HG02970 (cell line): ENCODE data around the gene TRIM46.

Source experiments
- ATAC-seq: cut with Tn5 transposase; IDR thresholded peaks from one replicate; pipeline ENCODE4 v1.9.1; 2021; ENCODE audit warnings: mild to moderate bottlenecking, moderate library complexity, moderate number of reproducible peaks; ENCODE audit not compliant: unreplicated experiment, low FRiP score

TRIM46 gene, protein sequence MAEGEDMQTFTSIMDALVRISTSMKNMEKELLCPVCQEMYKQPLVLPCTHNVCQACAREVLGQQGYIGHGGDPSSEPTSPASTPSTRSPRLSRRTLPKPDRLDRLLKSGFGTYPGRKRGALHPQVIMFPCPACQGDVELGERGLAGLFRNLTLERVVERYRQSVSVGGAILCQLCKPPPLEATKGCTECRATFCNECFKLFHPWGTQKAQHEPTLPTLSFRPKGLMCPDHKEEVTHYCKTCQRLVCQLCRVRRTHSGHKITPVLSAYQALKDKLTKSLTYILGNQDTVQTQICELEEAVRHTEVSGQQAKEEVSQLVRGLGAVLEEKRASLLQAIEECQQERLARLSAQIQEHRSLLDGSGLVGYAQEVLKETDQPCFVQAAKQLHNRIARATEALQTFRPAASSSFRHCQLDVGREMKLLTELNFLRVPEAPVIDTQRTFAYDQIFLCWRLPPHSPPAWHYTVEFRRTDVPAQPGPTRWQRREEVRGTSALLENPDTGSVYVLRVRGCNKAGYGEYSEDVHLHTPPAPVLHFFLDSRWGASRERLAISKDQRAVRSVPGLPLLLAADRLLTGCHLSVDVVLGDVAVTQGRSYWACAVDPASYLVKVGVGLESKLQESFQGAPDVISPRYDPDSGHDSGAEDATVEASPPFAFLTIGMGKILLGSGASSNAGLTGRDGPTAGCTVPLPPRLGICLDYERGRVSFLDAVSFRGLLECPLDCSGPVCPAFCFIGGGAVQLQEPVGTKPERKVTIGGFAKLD

DNA sequence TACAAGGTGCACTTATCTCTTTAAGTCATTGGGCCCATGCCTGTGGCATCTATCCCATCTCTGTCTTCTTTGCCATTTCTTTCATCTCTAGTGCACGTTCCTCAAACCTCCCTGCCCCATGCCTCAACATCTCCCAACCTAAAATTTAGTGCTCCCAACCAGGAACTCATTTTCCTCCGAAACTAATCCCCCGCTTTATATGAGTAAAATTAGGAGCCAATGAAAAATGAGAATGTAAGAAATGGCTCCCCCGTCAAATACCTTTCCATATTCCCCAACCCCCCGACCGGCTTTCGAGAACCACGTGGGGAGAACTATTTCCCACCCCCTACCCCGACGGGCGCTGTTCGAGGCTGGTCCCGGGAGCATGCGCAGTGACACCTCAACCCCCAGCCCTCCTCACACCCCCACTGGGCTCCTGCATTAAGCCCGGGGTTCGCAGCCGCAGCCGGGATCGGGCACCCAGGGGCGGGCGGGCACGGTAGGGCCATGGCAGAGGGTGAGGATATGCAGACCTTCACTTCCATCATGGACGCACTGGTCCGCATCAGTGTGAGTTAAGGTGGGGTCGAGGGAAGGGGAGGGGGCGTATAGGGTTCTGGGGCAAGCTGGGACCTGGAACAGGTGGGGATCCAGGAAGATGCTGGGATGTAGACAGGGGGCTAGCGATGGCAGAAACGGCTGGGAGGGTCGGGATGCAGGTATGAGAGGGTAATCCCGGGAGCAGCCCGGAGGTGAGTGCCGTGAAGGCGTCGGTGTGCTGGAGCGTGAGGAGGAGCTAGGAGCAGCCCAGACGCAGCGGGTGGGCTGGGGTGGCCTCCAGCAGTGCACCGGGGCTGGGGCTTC lies at the start of gene TRIM46:
TSS of gene TRIM46 (plus strand) at position 372 of the 846 bp plus-strand sequence. CDS start at position 490, 118 bp downstream.
- ATAC-seq = no peak

DNA sequence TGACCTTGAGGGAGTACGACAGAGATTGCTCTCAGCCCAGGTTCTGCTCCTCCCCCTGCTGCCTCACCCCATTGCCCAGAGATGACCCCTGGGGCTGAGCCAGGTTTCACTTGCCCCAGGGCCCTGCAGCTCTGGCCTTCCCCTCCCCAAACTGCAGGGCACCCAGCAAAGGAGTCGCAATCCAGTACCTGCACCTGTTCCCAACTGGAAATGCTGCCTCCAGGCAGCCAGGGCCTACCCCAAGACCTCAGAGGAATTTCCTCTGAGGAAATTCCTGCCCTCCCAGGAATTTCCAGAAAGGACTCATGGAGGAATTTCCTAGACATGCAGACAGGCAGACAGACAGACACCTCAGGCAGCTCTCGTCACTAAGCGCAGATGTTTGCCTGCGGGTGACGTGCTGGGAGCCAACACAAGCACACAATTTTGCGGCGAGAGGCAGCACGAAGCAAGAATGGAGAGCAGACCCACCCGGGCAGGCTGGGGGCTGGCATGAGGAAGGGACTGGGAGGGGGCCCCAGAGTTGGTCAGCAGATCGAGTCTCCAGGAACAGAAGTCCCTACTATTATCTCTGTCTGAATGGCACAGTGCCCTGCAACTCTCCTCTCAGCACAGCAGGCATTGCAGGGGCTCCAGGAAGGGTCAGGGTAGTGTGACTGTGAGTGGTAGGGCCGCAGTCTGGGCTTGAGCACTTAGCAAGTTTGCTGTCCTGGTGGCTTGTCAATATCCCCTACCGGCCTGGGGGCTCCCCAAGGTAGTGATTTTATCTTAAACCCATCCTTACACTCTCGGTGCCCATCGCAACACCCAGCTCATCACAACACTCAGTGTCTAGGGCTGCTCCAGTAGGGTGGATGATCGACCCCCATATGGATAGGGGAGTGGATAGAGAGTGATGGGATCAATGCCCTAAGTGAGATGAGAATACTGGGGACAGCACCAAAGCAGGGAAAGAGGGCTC lies 48.9 kb upstream of the TRIM46 start:
- ATAC-seq = no peak

DNA sequence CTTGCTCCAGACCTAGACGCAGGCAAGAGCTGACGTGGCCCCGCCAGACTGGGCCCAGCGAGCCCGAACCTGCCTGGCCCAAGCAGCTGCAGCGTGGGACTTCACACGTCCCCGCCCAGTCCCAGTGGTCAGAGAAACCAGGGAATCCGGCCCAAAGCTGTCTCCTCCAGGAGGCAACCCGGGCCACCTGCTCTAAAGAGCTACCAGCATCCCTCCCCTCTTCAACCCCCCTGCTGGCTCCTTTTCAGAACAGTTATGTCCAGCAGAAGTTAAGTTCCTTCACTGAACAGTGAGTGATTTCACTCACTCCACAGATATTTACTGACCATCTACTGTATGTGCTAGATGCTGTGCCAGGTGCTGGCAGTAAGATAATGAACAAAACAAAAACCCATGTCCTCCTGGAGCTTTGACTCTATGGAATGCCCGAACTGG lies 48.1 kb upstream of the TRIM46 start:
- ATAC-seq = no peak

DNA sequence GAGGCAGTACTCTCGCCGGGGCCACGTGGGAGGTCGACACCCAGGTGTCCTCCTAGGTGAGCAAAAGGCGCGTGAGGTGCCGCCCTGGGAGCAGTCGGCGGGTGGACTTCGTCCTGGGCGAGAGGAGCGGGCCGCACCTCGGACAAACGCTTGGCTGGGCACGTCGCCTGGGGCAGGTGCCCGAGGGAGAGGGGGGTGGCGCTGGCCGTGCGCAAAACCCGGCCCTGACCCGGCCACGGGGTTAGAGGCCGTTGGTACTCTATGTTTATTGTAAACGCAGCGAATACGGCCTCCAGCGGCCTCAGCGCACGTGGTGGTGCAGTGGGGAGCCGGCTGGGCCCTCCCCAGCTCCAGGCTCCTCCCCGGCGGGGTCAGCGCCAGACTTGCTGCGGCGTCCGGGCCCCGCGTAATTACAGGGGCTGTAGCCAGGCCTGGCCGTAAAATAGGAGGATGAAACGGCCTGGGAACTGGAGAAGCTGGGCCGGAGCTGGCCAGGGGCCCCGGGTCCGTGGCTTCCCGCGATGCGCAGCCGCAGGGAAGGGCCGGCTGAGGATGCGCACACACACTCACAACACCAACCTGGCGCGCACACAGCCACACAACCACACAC lies 47.6 kb upstream of the TRIM46 start:
- no peak for ATAC-seq

DNA sequence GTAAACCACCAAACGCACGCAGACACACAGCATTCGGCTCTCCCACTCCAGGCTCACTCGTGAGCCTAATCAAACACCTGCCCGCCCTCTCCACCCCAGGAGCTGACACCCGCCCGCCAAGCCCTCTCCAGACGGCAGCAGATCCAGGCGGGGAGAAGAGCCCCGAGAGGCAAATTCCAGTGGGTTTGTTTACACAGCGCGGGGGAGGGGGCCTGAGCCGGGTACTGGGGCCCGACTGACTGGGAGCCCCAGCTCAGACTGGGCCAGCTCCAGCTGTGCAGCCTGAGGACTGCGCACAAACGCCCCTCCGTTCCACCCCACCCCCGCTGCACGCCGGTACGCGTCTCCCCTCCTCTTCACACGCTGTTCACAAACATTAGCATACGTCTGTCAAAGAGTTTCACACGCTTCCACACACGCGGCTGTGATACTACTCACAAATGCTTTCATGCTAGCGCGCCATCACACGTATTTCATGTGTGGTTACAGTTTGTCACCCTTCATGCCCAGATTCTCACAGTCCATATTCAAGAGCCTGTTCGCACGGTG lies 47.0 kb upstream of the TRIM46 start:
- no peak for ATAC-seq

DNA sequence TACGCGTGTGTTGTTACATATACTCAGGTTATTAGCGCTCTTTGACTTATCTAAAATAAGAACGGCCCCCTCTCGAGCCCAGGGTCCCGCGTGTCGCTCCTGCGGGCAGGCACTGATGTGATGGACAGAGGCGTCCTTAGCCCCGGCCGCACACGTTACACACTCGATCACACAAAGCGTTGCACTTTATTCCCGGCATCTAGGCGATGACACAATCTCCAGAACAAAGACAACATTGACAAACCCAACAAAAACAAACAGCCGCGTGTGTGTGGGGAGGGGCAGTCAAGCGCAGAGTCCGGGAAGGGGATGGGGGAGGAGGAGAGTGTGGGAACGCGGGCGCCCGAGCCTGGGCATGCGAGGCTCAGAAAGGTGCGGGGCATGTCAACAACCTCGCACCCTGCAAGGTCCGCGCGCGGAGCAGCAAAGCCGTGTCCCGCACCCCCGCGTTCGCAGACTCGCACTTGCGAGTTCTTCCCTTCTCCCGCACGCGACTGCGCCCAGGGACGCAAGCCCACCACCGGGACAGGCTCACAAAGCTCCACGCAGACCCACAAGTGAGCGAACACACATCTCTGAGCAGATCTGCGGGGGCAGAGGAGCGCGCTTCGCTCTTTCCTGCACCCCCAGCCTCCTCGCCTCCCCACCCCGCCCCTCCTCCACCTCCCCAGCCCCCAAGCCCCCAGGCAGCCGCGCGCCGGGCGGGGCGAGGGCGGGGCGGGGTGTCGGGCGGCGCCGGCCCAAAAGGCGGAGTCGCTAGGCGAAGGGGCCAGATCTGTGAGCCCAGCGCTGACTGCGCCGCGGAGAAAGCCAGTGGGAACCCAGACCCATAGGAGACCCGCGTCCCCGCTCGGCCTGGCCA lies 46.3 kb upstream of the TRIM46 start, which contains the start of gene EFNA1:
TSS of gene EFNA1 (plus strand) at position 772 of the 862 bp plus-strand sequence. CDS start 102 bp downstream, outside the sequence.
- no peak for ATAC-seq

DNA sequence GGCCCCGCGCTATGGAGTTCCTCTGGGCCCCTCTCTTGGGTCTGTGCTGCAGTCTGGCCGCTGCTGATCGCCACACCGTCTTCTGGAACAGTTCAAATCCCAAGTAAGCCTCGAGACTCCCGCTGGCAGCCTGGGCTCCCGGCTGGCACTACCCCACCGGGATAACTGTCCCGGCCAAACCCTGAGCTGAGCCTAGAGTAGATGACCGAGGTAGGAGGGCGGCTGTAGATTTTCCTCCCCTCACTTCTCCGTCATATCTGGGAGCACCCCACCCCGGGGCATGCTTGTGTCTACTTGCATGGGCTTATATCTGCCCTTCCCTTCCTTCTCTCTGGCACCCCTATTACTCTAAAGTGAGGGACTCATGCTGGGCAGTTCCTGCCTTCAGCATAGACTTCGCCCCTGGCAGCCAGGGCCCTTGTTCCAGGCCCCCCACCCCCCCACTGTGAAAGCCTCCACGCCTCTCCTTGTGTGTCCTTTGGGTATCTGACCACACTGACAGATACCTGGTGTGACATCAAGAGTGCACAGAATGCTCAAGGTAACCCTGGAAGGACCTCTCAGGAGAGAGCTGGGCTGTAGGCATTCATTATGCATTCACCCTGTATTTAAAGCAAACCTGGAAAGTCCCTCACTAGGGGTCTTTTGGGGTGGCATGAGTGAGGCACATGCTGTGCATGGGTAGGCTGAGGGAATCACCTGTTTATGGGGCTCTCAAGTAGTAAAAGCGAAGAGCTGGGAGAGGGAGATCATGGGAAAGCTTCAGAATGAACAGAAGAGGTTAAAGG lies 45.5 kb upstream of the TRIM46 start:
- no peak for ATAC-seq

DNA sequence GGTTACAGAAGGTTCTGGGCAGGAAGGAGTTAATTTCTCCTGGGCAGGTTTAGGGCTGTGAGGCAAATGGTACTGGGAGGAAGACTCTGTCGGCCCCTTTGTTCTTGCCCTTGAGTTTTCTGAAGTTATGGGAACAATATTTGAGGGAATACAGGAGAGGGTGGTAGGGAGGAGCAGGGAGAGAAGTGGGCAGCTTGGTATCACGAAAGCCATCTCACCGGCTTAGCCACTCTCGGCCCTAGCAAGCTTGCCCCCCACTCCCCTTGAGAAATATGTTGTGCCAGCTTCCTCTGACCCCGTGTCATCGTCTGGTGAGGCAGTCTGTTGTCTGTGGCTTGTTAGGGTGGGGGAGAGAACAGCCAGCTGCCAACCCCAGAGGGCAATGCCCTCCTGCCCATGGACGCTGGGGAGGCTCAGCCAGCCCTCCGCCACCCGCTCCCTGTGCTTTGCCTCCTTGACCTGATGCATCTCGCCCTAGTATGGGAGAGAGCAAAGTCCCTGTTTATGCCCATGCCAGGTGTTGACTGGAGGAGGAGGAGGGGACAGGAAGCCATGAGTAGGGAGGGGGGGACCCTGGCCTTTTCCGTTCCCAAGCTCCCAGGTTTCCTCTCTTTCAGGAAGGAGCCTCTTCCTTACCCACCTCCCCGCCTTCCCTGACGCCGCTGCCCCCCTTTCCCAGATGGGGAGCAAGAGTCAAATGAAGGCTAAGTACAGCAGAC lies 44.7 kb upstream of the TRIM46 start:
- no peak for ATAC-seq

DNA sequence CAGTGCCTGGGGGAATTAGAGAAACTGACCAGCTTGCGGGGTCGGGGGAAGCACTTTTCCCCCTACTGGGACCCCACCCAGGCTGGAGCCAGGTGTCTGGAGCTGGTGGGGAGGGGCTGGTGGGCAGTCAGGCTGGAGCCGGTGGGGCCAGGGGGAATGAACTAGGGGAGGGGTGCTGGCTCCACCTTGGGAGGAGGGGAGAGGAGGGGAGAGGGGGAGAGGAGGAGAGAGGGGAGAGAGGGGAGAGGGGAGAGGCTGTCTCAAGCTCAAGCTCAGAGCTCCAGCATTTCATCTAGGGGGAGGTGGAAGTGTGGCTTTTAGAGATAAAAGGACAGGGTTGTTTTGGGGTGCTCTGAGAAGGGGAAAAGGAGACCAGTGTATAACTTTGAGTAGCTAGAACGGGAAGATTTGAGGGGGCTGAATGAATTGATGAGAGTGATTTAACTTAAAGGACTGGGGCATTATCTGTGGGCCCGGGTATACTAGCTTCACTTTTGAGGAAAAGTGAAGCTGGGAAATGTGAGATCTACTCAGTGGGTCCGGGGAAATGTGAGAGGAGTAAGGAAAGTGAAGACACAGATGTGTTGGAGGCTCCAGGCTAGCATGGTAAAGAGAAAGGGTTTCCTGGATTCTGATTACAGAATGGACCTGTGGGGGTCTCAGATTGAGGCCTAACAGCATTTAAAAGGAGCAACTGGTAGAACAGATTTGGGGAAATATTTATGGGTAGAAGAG lies 43.2 kb upstream of the TRIM46 start:
- ATAC-seq = no peak

DNA sequence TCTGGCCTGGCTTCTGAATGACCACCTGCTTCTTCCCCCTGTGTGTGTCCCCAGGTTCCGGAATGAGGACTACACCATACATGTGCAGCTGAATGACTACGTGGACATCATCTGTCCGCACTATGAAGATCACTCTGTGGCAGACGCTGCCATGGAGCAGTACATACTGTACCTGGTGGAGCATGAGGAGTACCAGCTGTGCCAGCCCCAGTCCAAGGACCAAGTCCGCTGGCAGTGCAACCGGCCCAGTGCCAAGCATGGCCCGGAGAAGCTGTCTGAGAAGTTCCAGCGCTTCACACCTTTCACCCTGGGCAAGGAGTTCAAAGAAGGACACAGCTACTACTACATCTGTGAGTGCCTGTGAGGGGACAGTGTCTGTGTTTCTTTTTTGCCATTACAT lies 42.4 kb upstream of the TRIM46 start:
- ATAC-seq = no peak

DNA sequence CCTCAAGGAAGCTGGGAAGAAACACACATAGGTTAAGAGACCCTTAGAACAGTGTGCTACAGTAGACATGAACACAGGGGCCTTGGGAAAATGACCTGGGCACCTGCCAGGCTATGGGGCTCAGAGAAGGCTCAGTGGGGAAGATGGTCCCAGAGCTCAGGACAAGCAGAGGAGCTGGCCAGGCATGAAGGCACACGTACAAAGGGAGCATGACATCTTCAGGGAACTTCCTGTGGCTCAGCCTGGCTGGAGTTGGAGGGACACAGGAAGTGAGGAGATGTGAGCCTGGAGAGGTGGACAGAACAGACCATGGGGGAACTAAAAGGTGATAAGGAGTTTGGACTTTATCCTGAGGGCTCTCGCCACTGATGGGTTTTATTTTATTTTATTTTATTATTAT lies 41.8 kb upstream of the TRIM46 start:
- ATAC-seq = no peak

DNA sequence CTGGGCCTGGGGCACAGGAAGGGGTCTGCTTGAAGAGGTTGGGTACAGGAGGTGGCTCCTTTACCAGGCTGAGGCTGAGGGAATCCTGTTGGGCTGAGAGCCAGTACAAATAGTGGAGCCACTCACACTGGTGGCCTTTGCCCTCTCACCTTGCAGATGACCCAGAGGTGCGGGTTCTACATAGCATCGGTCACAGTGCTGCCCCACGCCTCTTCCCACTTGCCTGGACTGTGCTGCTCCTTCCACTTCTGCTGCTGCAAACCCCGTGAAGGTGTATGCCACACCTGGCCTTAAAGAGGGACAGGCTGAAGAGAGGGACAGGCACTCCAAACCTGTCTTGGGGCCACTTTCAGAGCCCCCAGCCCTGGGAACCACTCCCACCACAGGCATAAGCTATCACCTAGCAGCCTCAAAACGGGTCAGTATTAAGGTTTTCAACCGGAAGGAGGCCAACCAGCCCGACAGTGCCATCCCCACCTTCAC lies 39.8 kb upstream of the TRIM46 start:
- ATAC-seq = no peak

DNA sequence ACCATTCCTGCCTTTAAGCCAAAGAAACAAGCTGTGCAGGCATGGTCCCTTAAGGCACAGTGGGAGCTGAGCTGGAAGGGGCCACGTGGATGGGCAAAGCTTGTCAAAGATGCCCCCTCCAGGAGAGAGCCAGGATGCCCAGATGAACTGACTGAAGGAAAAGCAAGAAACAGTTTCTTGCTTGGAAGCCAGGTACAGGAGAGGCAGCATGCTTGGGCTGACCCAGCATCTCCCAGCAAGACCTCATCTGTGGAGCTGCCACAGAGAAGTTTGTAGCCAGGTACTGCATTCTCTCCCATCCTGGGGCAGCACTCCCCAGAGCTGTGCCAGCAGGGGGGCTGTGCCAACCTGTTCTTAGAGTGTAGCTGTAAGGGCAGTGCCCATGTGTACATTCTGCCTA lies 39.3 kb upstream of the TRIM46 start:
- ATAC-seq = no peak

DNA sequence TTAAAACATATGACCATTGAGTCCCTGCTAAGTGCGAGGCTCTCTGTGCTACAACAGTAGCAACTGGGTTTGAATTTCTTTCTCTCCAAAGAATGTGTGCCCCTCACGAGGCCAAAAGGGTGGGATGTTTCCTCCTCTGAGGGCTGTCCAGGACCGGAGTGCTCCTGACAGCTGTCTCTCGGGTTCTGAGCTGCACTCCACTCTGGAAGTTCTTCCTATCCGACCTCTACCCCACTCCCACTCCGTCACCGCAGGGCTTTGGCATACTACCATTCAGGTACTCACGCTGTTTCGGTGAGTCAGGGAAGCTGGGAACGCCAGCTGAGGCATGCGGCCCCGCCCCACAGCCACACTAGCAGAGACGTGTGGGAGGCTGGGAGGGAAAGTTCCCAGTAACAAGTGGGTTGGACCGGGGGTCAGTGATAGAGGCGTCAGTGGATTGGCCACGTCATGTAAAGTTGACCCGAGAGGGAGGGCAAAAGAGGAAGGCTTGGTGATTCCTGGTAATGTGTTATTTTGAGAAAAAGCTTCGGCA lies 38.7 kb upstream of the TRIM46 start:
- ATAC-seq = no peak

DNA sequence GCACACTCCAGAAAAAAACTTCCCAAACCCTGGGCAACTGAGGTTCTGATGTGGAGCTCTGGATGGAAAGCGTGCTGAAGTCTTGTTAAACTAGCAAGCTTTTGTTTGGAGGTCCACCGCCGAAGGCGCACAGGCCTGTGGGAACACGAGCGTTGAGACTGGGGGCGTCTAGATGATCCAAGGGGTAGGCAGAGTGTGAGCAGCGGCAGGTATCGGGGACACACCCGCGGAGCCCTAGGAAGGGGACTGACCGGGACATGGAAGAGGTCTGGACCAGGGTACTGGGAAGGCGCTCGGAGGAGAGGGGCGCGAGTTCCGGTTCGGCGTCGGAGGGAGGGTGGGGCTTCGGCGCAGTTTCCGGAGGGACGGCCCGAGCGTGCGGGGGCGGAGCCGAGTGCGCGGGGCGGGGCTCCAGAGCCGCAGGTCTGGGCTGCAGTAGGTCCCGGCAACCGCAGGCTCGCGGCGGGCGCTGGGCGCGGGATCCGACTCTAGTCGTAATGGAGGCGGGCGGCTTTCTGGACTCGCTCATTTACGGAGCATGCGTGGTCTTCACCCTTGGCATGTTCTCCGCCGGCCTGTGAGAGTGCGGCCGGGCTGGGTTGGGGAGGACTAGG lies 38.1 kb upstream of the TRIM46 start, which contains the start of gene SLC50A1:
TSS of gene SLC50A1 (plus strand) at position 438 of the 614 bp plus-strand sequence. CDS start at position 498, 60 bp downstream.
- peak; percentile 77 for ATAC-seq
